HepG2 (cell line): Measurements from ENCODE around the gene IL4I1. TPM values are rescaled to one million over a fixed set of nuclear protein-coding genes. Genes with fewer than 3 reads are reported as not detected.

Source experiments
- ARID4A ChIP-seq: sonication (generic); formaldehyde crosslinking; IDR thresholded peaks from 2 replicates; pipeline ENCODE4 v1.5.0; 2020; ENCODE audit warnings: mild to moderate bottlenecking, missing genetic modification reagents, borderline replicate concordance
- CBFB ChIP-seq: sonication (generic); formaldehyde crosslinking; IDR thresholded peaks from 2 replicates; pipeline ENCODE4 v1.4.0; 2020; ENCODE audit warnings: missing genetic modification reagents
- ETS1 ChIP-seq: sonication (generic); formaldehyde crosslinking; IDR thresholded peaks from 2 replicates; pipeline ENCODE4 v1.4.0; 2020; ENCODE audit warnings: missing genetic modification reagents
- FOXA1 ChIP-seq, 2 experiments: fragments of 450-650 bp in 1 of 2; sonication (generic) in 1 of 2; formaldehyde crosslinking in 1 of 2; IDR thresholded peaks; 2 replicates each; pipeline versions ENCODE4 v1.4.0 to v1.6.1; 2016 to 2020; ENCODE audit warnings: missing genetic modification reagents in 1 of 2
- HINFP ChIP-seq: sonication (generic); formaldehyde crosslinking; IDR thresholded peaks from 2 replicates; pipeline ENCODE4 v1.4.0; 2020; ENCODE audit warnings: low read depth, mild to moderate bottlenecking, missing genetic modification reagents
- HNF4G ChIP-seq, 2 experiments: sonication (generic) in 1 of 2; formaldehyde crosslinking in 1 of 2; IDR thresholded peaks; 2 replicates each; pipeline versions ENCODE4 v1.4.0 to v1.6.1; 2011 to 2020; ENCODE audit warnings: borderline replicate concordance in 2 of 2, low read depth in 2 of 2, mild to moderate bottlenecking in 2 of 2, low read length in 1 of 2, missing genetic modification reagents in 1 of 2, moderate library complexity in 1 of 2
- HOXA5 ChIP-seq: sonication (generic); formaldehyde crosslinking; IDR thresholded peaks from 2 replicates; pipeline ENCODE4 v1.4.0; 2020; ENCODE audit warnings: missing genetic modification reagents
- MIER3 ChIP-seq: IDR thresholded peaks from 2 replicates; pipeline ENCODE4 v1.6.1; 2016; ENCODE audit warnings: missing compliant biosample characterization, borderline replicate concordance
- PTBP1 ChIP-seq: fragments of 200-400 bp; formaldehyde crosslinking; IDR thresholded peaks from 2 replicates; pipeline ENCODE4 v1.6.1; 2018; ENCODE audit warnings: low read length, low read depth; ENCODE audit not compliant: poor library complexity, severe bottlenecking
- U2AF2 ChIP-seq: fragments of 200-400 bp; formaldehyde crosslinking; IDR thresholded peaks from 2 replicates; pipeline ENCODE4 v1.6.1; 2017; ENCODE audit warnings: low read depth, mild to moderate bottlenecking, low read length
- WIZ ChIP-seq: sonication (generic); formaldehyde crosslinking; IDR thresholded peaks from 2 replicates; pipeline ENCODE4 v1.5.1; 2020; ENCODE audit warnings: mild to moderate bottlenecking, missing genetic modification reagents
- ZBTB26 ChIP-seq: IDR thresholded peaks from 2 replicates; pipeline ENCODE4 v1.6.1; 2016; ENCODE audit warnings: missing compliant biosample characterization, missing genetic modification reagents, borderline replicate concordance
- ZMAT5 ChIP-seq: sonication (generic); formaldehyde crosslinking; IDR thresholded peaks from 2 replicates; pipeline ENCODE4 v1.5.0; 2020; ENCODE audit warnings: mild to moderate bottlenecking, low read depth, missing genetic modification reagents, borderline replicate concordance
- ZNF264 ChIP-seq: sonication (generic); formaldehyde crosslinking; IDR thresholded peaks from 2 replicates; pipeline ENCODE4 v1.4.0; 2020; ENCODE audit warnings: missing genetic modification reagents
- ZNF678 ChIP-seq: sonication (generic); formaldehyde crosslinking; IDR thresholded peaks from 2 replicates; pipeline ENCODE4 v1.4.0; 2020; ENCODE audit warnings: mild to moderate bottlenecking, missing genetic modification reagents
- ZNF770 ChIP-seq: sonication (generic); formaldehyde crosslinking; IDR thresholded peaks from 2 replicates; pipeline ENCODE4 v1.5.0; 2020; ENCODE audit warnings: mild to moderate bottlenecking, missing genetic modification reagents
- polyA plus RNA-seq, 8 experiments: library from polyadenylated mRNA; depleted of rRNA in 3 of 8; stranded (reverse) in 7 of 8; unstranded in 1 of 8; fragments of >200 nt; fragmentation: Illumina TruSeq in 4 of 8; extraction: Trizol in 4 of 8; gene quantifications; 2 replicates each; pipeline versions ENCODE4 v1.2.1 to v1.2.3, GENCODE V29; 2011 to 2016; ENCODE audit warnings: low read depth in 4 of 8, missing spikeins in 1 of 8, mixed read lengths in 1 of 8; ENCODE audit not compliant: insufficient read depth in 1 of 8
- total RNA-seq, 5 experiments: library from RNA; depleted of rRNA; stranded (reverse); fragments of >200 nt; fragmentation: Illumina TruSeq; extraction: Trizol; gene quantifications; 2 replicates each; pipeline ENCODE4 v1.2.3, GENCODE V29; 2016; ENCODE audit warnings: low read depth in 1 of 5

The IL4I1 gene
- total and polyA plus RNA-seq, 2 of the 13 experiments (the other 11 are each of a cell fraction or from before 2014, with no cell fraction given), result not detected

GRCh38 chr19:49850487-49851342, 46.0 kb downstream of the IL4I1 start, which contains the start of gene PTOV1 (continued):
- TF ChIP-seq ZNF770 (0 out of 2 replicates have a peak, but pooled peaks have one; percentile 32), HNF4G (IDR thresholded peaks at IDR 0.05; ENCODE audit: borderline replicate concordance, low read depth, low read length) (no peak), HNF4G (CRISPR knock-in tag; IDR thresholded peaks at IDR 0.05; ENCODE audit: borderline replicate concordance, low read depth) (no peak), HINFP (peak; percentile 93), ARID4A (CRISPR knock-in tag) (peak; percentile 81; the same call in 1 of the 2 replicates), HOXA5 (CRISPR knock-in tag) (0 out of 2 replicates have a peak, but pooled peaks have one; percentile 54), PTBP1 (no peak), ZNF678 (CRISPR knock-in tag) (no peak), ZNF264 (CRISPR knock-in tag) (no peak), MIER3 (CRISPR knock-in tag) (0 out of 2 replicates have a peak, but pooled peaks have one; percentile 18), CBFB (CRISPR knock-in tag) (peak; percentile 59; the same call in 1 of the 2 replicates), ETS1 (no peak), WIZ (CRISPR knock-in tag) (no peak), U2AF2 (no peak), FOXA1 (IDR thresholded peaks at IDR 0.05) (no peak), FOXA1 (CRISPR knock-in tag; IDR thresholded peaks at IDR 0.05) (no peak), ZMAT5 (CRISPR knock-in tag) (no peak), ZBTB26 (CRISPR knock-in tag) (no peak)
